ENCODE data around the gene CYP4F12. TPM values are rescaled to one million over a fixed set of nuclear protein-coding genes. Genes with fewer than 3 reads are reported as not detected.

Gene CYP4F12
- total and polyA plus RNA-seq, 4 donors: 2.2 to 7.6 (median 6.0) TPM

GRCh38 chr19:15684828-15685227 lies 11.9 kb downstream of the CYP4F12 start:
- H3K36me3 ChIP-seq (ENCODE audit: control insufficient read depth, insufficient read depth, low read length): no peaks in the 10 kb centered on the region
- no peaks in the 10 kb centered on the region for H3K4me1 ChIP-seq (ENCODE audit: control insufficient read depth, insufficient read depth, low read length)
- H3K4me3 ChIP-seq (ENCODE audit: low read depth, low read length): no peak overlapping the region
- peaks cover 3% of the 10 kb centered on the region for H3K27me3 ChIP-seq (ENCODE audit: control insufficient read depth, insufficient read depth, low read length)
- no peak for DNase-seq (ENCODE audit: low read depth in 4 of 6, low spot score in 6 of 6)
- 30% methylated on average over 9 of the region's 9 CpGs for WGBS (ENCODE audit: insufficient coverage)
- no peak overlapping the region for H3K27ac ChIP-seq (ENCODE audit: low read depth, low read length)
- no peaks in the 10 kb centered on the region for H3K9me3 ChIP-seq (ENCODE audit: control insufficient read depth, insufficient read depth, low read length)

- Histone ChIP-seq H3K27me3 (ENCODE audit: control insufficient read depth, insufficient read depth, low read length) (peaks cover 3% of the 10 kb centered on the region), H3K9me3 (ENCODE audit: control insufficient read depth, insufficient read depth, low read length) (no peaks in the 10 kb centered on the region), H3K4me1 (ENCODE audit: control insufficient read depth, insufficient read depth, low read length) (no peaks in the 10 kb centered on the region), H3K36me3 (ENCODE audit: control insufficient read depth, insufficient read depth, low read length) (no peaks in the 10 kb centered on the region), H3K4me3 (ENCODE audit: low read depth, low read length) (no peak overlapping the region), H3K27ac (ENCODE audit: low read depth, low read length) (no peak overlapping the region)
- WGBS (ENCODE audit: insufficient coverage): 66% methylated on average over 17 of the region's 19 CpGs
- DNase-seq (ENCODE audit: low read depth in 4 of 6, low spot score in 6 of 6): no peak
These were observed 23.8 kb downstream of the CYP4F12 start for GRCh38 chr19:15696654-15697194.

GRCh38 chr19:15701757-15702533 lies 29.1 kb downstream of the CYP4F12 start:
- DNase-seq (ENCODE audit: low read depth in 4 of 6, low spot score in 6 of 6): no peak
- H3K36me3 ChIP-seq (ENCODE audit: control insufficient read depth, insufficient read depth, low read length): no peaks in the 10 kb centered on the region
- no peak overlapping the region for H3K27ac ChIP-seq (ENCODE audit: low read depth, low read length)
- H3K4me1 ChIP-seq (ENCODE audit: control insufficient read depth, insufficient read depth, low read length): peaks cover 11% of the 10 kb centered on the region
- 70% methylated on average over 2 of the region's 4 CpGs for WGBS (ENCODE audit: insufficient coverage)
- H3K9me3 ChIP-seq (ENCODE audit: control insufficient read depth, insufficient read depth, low read length): no peaks in the 10 kb centered on the region
- H3K4me3 ChIP-seq (ENCODE audit: low read depth, low read length): no peak overlapping the region
- H3K27me3 ChIP-seq (ENCODE audit: control insufficient read depth, insufficient read depth, low read length): peaks cover 3% of the 10 kb centered on the region

- peak; percentile 2 to 81 (median 11) for DNase-seq (ENCODE audit: low read depth in 4 of 6, low spot score in 6 of 6)
- 3% methylated on average over 5 of the region's 7 CpGs for WGBS (ENCODE audit: insufficient coverage)
- H3K27ac ChIP-seq (ENCODE audit: low read depth, low read length): no peak overlapping the region
- H3K4me1 ChIP-seq (ENCODE audit: control insufficient read depth, insufficient read depth, low read length): peaks cover 11% of the 10 kb centered on the region
- no peaks in the 10 kb centered on the region for H3K9me3 ChIP-seq (ENCODE audit: control insufficient read depth, insufficient read depth, low read length)
- H3K4me3 ChIP-seq (ENCODE audit: low read depth, low read length): no peak overlapping the region
- no peaks in the 10 kb centered on the region for H3K27me3 ChIP-seq (ENCODE audit: control insufficient read depth, insufficient read depth, low read length)
- no peaks in the 10 kb centered on the region for H3K36me3 ChIP-seq (ENCODE audit: control insufficient read depth, insufficient read depth, low read length)
These were observed 29.6 kb downstream of the CYP4F12 start for GRCh38 chr19:15702534-15702930.

GRCh38 chr19:15714638-15715037 lies 41.8 kb downstream of the CYP4F12 start:
- H3K27me3 ChIP-seq (ENCODE audit: control insufficient read depth, insufficient read depth, low read length): peaks cover 5% of the 10 kb centered on the region
- H3K27ac ChIP-seq (ENCODE audit: low read depth, low read length): no peak overlapping the region
- whole genome bisulfite sequencing (ENCODE audit: insufficient coverage): 19% methylated on average over 3 of the region's 3 CpGs
- no peak overlapping the region for H3K4me3 ChIP-seq (ENCODE audit: low read depth, low read length)
- H3K4me1 ChIP-seq (ENCODE audit: control insufficient read depth, insufficient read depth, low read length): no peaks in the 10 kb centered on the region
- no peaks in the 10 kb centered on the region for H3K36me3 ChIP-seq (ENCODE audit: control insufficient read depth, insufficient read depth, low read length)
- no peak for DNase-seq (ENCODE audit: low read depth in 4 of 6, low spot score in 6 of 6)
- H3K9me3 ChIP-seq (ENCODE audit: control insufficient read depth, insufficient read depth, low read length): no peaks in the 10 kb centered on the region

GRCh38 chr19:15715642-15716041 lies 42.8 kb downstream of the CYP4F12 start:
- H3K27ac ChIP-seq (ENCODE audit: low read depth, low read length): no peak overlapping the region
- H3K4me1 ChIP-seq (ENCODE audit: control insufficient read depth, insufficient read depth, low read length): no peaks in the 10 kb centered on the region
- no peak overlapping the region for H3K4me3 ChIP-seq (ENCODE audit: low read depth, low read length)
- H3K27me3 ChIP-seq (ENCODE audit: control insufficient read depth, insufficient read depth, low read length): peaks cover 5% of the 10 kb centered on the region
- H3K9me3 ChIP-seq (ENCODE audit: control insufficient read depth, insufficient read depth, low read length): no peaks in the 10 kb centered on the region
- no peaks in the 10 kb centered on the region for H3K36me3 ChIP-seq (ENCODE audit: control insufficient read depth, insufficient read depth, low read length)
- WGBS (ENCODE audit: insufficient coverage): no CpG with 5 or more reads among the region's 1 CpG
- DNase-seq (ENCODE audit: low read depth in 4 of 6, low spot score in 6 of 6): no peak

GRCh38 chr19:15717809-15718208 lies 44.9 kb downstream of the CYP4F12 start:
- Histone ChIP-seq H3K4me3 (ENCODE audit: low read depth, low read length) (no peak overlapping the region), H3K36me3 (ENCODE audit: control insufficient read depth, insufficient read depth, low read length) (no peaks in the 10 kb centered on the region), H3K27me3 (ENCODE audit: control insufficient read depth, insufficient read depth, low read length) (peaks cover 11% of the 10 kb centered on the region), H3K9me3 (ENCODE audit: control insufficient read depth, insufficient read depth, low read length) (no peaks in the 10 kb centered on the region), H3K27ac (ENCODE audit: low read depth, low read length) (no peak overlapping the region), H3K4me1 (ENCODE audit: control insufficient read depth, insufficient read depth, low read length) (peaks cover under 1% of the 10 kb centered on the region)
- WGBS (ENCODE audit: insufficient coverage): 17% methylated on average over 6 of the region's 6 CpGs
- DNase-seq (ENCODE audit: low read depth in 4 of 6, low spot score in 6 of 6): no peak

- no peak overlapping the region for H3K27ac ChIP-seq (ENCODE audit: low read depth, low read length)
- H3K36me3 ChIP-seq (ENCODE audit: control insufficient read depth, insufficient read depth, low read length): no peaks in the 10 kb centered on the region
- no peak for DNase-seq (ENCODE audit: low read depth in 4 of 6, low spot score in 6 of 6)
- H3K9me3 ChIP-seq (ENCODE audit: control insufficient read depth, insufficient read depth, low read length): no peaks in the 10 kb centered on the region
- peaks cover 21% of the 10 kb centered on the region for H3K27me3 ChIP-seq (ENCODE audit: control insufficient read depth, insufficient read depth, low read length)
- peaks cover 7% of the 10 kb centered on the region for H3K4me1 ChIP-seq (ENCODE audit: control insufficient read depth, insufficient read depth, low read length)
- no peak overlapping the region for H3K4me3 ChIP-seq (ENCODE audit: low read depth, low read length)
- no CpG with 5 or more reads among the region's 1 CpG for WGBS (ENCODE audit: insufficient coverage)
These were observed 48.4 kb downstream of the CYP4F12 start for GRCh38 chr19:15721268-15721667.

- H3K27me3 ChIP-seq (ENCODE audit: control insufficient read depth, insufficient read depth, low read length): peaks cover 16% of the 10 kb centered on the region
- H3K27ac ChIP-seq (ENCODE audit: low read depth, low read length): no peak overlapping the region
- no peaks in the 10 kb centered on the region for H3K36me3 ChIP-seq (ENCODE audit: control insufficient read depth, insufficient read depth, low read length)
- 13% methylated on average over 22 of the region's 25 CpGs for WGBS (ENCODE audit: insufficient coverage)
- no peak for DNase-seq (ENCODE audit: low read depth in 4 of 6, low spot score in 6 of 6)
- H3K9me3 ChIP-seq (ENCODE audit: control insufficient read depth, insufficient read depth, low read length): no peaks in the 10 kb centered on the region
- H3K4me1 ChIP-seq (ENCODE audit: control insufficient read depth, insufficient read depth, low read length): peaks cover 7% of the 10 kb centered on the region
- H3K4me3 ChIP-seq (ENCODE audit: low read depth, low read length): no peak overlapping the region
These were observed 50.1 kb downstream of the CYP4F12 start for GRCh38 chr19:15722956-15723355.

GRCh38 chr19:15727724-15728123 lies 54.8 kb downstream of the CYP4F12 start, which contains the start of gene OR10H2:
Gene OR10H2, plus strand, starts transcription at chr19:15728024. Its CDS starts 20 bp downstream, at chr19:15728044.
- Histone ChIP-seq H3K9me3 (ENCODE audit: control insufficient read depth, insufficient read depth, low read length) (no peaks in the 10 kb centered on the region), H3K27ac (ENCODE audit: low read depth, low read length) (no peak within 1 kb of the TSS), H3K4me1 (ENCODE audit: control insufficient read depth, insufficient read depth, low read length) (peaks cover 7% of the 10 kb centered on the region), H3K36me3 (ENCODE audit: control insufficient read depth, insufficient read depth, low read length) (no peaks in the 10 kb centered on the region), H3K4me3 (ENCODE audit: low read depth, low read length) (no peak within 1 kb of the TSS), H3K27me3 (ENCODE audit: control insufficient read depth, insufficient read depth, low read length) (peaks cover 10% of the 10 kb centered on the region)
- no peak for DNase-seq (ENCODE audit: low read depth in 4 of 6, low spot score in 6 of 6)
- WGBS (ENCODE audit: insufficient coverage): 64% methylated on average over 4 of the region's 5 CpGs

Data from spinal cord (tissue), 10 donors.